GM10847 (cell line): ENCODE data around the gene SMURF1.

Experiments
- POLR2A ChIP-seq: IDR thresholded peaks from 2 replicates; pipeline ENCODE4 v1.6.1; 2011; ENCODE audit not compliant: insufficient read length; ENCODE audit errors: extremely low read depth

SMURF1 gene

DNA sequence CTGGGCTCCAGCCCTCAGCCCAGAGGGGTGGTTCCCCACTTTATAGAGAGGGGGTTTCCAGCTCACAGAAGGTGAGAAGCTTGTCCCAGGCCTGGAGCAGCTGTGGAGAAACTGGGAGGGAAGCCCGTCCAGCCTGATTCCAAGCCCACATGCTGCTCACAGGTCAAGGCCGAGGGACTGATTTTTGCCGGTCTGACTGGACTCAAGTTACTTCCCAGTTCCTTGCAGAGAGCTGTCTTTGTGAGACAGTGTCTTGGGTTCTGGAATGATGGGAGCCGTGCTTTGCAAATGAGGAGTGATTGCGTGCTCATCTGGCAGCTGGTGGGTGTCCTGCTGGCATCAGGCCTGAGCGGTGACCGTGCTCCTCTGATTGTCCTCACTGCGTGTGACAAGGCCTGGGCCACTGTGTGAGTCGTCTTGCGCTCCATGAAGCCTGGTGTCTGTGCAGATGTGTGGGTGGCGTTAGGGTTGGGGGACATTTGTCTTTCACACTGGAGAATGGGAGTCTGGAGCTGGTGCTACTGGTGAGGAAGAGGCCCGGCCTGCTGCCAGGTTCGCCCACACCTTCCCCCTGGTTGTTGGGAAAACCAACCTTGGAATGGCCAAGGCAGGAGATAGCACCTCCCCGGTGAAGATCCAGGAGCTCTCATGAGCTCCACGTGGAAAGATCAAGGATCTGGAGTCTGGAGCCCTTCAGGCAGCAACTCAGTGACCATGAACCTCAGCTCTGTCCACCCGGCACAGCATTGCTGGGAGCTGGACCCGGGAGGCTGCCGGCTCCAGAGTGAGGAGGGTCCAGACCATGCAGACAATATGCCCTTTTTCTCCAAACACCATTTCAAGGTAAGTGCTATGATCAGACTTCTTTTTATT, 129.6 kb downstream of the SMURF1 start:
- no peak for TF ChIP-seq POLR2A

- no peak for TF ChIP-seq POLR2A
These were observed 130.4 kb downstream of the SMURF1 start for GRCh38 chr7:99013266-99014112.

GRCh38 chr7:99012722-99013121, 131.2 kb downstream of the SMURF1 start:
- no peak for TF ChIP-seq POLR2A

DNA sequence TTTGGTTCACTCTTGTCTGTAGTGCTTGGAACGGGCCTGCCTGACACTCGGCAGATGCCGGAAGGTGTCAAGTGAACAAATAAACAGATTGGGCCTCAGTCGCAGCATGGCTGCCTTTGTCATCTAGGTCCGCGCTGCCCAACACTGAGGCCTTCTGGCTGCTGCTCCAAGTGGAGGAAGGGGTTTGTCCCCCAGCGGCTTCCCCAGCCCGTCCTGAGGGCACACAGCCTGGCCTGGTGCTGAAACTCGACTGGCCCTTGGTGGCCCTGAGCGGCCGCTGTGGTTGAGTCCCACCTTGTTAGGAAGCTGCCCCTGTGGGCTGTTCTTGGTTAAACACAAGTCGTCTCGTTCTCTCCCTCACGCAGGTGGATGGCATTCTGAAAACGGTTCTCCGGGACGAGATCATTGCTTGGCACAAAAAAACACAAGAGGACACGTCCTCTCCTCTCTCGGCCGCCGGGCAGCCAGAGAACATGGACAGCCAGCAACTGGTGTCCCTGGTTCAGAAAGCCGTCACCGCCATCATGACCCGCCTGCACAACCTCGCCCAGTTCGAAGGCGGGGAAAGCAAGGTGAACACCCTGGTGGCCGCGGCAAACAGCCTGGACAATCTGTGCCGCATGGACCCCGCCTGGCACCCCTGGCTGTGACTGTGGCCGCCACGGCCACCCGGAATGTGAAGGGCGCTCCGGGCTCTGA, 132.1 kb downstream of the SMURF1 start:
- TF ChIP-seq POLR2A, result no peak

DNA sequence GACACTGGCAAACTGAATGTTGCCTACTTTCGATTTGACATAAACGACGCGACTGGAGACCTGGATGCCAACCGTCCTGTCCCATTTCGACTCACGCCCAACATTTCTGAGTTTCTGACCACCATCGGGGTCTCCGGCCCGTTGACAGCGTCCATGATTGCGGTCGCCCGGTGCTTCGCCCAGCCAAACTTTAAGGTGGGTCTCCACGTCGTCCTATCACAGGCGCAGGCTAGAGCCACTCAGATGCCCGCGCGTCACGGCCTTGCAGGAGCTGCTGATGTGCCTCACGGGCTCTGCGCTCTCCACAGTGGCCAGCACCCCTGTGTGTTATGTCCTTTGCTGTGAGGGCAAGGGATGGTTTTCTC, 132.6 kb downstream of the SMURF1 start:
- TF ChIP-seq POLR2A, result no peak

DNA sequence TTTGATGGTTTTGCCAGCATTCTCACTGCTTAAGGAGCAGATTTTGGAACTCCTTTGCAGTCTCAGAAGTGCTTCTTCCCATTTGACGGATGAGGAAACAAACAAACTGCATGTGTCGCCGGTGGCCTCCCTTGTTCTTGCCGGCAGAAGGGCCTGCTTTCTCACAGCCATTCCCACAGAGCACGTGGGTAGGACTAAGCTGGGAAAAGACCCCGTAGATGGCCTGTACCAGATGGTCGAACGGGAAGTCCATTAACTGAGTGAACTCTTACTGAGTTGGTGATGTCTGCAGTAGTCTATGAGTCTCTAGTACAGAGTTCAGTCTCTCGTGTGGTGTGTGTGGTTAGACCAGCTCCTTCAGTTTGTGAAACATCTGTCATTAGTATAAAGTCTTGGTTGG, 133.6 kb downstream of the SMURF1 start:
- TF ChIP-seq POLR2A, result no peak

GRCh38 chr7:99008921-99009530, 134.9 kb downstream of the SMURF1 start:
- TF ChIP-seq POLR2A, result no peak

- no peak for TF ChIP-seq POLR2A
These were observed 135.7 kb downstream of the SMURF1 start for GRCh38 chr7:99008181-99008631.

DNA sequence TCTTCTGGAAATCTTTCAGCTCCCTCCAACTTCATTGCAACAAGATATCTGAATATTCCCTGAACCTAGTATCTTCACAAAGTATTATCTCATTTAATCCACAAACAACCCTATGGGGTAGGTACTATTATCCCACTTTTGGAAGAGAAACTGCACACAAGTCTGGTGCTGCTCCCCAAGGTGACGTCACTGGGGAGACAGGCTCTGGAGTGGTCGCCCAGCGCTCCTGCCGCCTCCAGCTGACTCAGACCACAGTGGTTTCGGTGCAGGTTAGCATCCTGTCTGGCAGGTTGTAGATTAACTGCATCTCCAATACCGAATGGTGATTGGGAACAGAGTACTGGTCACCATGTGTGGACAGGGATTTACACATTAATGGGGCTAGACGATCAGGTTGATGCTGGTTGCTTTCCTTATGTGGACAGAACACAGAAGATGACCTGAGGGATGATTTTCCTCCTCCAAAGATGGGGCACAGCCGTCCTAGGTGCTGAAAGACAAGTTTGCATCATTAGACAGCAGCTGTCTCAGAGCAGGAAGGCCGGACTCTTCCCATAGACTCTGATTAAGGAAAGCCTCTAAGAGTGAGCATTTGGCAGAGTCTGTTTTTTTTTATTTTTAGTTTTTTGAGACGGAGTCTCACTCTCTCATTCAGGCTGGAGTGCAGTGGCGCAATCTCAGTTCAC, 137.0 kb downstream of the SMURF1 start:
- no peak for TF ChIP-seq POLR2A

DNA sequence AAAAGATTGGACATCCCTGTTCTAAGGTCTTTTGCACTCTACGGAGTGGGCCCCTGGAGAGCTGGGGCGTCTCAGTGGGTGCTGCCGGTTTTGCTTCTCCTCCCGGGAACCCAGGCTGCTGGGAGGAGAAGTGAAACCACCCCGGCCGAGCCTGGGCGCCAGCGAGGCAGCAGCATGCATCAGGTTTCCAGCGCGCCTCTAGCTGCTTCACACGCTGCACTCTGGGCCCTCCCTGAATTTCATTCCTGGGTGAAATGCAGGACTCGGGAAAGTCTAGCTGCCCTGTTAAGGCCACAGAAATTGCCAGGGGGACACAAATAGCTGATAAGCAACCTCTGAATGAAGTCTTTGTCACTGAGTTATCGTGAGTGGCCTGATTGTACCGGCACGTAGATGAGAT, 138.1 kb downstream of the SMURF1 start:
- no peak for TF ChIP-seq POLR2A

DNA sequence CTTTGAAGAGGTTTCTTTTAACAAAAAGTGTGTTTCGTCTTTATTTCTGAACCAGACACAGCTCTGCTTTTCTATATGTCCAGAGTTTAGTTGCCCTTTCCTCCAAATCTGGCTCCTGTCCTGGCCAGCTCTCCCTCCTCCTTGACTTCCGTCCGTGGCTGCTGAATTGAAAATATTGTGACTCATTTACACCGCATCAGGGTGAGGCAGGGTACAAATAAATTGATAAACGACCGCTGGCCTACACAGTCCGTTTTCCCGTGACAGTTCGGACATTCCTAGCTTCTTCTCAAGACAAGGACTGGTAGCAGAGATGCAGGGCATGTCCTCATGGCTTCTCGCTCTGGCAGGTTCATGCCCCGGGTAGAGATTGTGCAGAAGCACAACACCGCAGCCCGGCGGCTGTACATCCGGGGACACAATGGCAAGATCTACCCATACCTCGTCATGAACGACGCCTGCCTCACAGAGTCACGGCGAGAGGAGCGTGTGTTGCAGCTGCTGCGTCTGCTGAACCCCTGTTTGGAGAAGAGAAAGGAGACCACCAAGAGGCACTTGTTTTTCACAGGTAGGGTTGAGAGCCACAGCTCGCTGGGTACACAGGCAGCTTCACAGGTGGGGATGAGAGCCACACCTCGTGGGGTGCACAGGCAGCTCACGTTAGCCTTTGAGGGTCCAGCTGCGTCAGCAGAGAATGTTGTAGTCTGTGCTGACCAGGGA, 139.0 kb downstream of the SMURF1 start:
- no peak for TF ChIP-seq POLR2A

- no peak for TF ChIP-seq POLR2A
These were observed 139.7 kb downstream of the SMURF1 start for GRCh38 chr7:99004216-99004615.

DNA sequence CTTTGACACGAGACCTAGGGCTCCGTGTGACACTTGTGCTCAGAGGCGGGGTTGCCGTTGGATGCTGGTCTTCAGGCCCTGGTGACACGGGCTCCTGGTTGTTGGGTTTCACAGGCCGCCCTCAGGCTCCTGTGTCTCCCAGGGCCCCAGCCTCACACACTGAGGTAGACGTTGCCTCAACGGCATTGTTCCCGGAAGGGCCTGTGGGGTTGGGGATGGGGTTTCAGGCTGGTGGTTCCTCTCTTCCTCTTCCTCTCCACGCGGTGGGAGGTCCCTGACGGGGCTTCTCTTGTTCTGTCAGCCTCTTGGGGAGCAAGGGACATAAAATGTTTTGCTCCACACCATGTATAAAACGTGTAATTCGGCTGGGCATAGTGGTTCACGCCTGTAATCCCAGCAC, 140.5 kb downstream of the SMURF1 start:
- no peak for TF ChIP-seq POLR2A

- no peak for TF ChIP-seq POLR2A
These were observed 141.1 kb downstream of the SMURF1 start for GRCh38 chr7:99002827-99003212.

- no peak for TF ChIP-seq POLR2A
These were observed 141.6 kb downstream of the SMURF1 start for GRCh38 chr7:99002148-99002826.
